ENCODE results near the gene BAIAP2. TPM values are rescaled to one million over a fixed set of nuclear protein-coding genes. Genes with fewer than 3 reads are reported as not detected.

Gene BAIAP2
- total RNA-seq (100 to 1,000 TPM in 2 of 5 donors, 10 to 100 TPM in 3; 21.1 to 263 (median 96.9) TPM), polyA plus RNA-seq (10 to 100 TPM; 37.5 to 66.1 (median 46.6) TPM)
- long read RNA-seq, donor 1 = 0 reads
- long read RNA-seq, donor 2, partial matches to known transcripts = 0 of 2 reads
- long read RNA-seq, donor 2, other reads (novel, unspliced or antisense) = 0 of 2 reads
- long read RNA-seq, donor 3, partial matches to known transcripts = 0 of 1 reads
- long read RNA-seq, donor 3, other reads (novel, unspliced or antisense) = 0 of 1 reads
- long read RNA-seq, donor 4, partial matches to known transcripts = 0 of 1 reads
- long read RNA-seq, donor 4, other reads (novel, unspliced or antisense) = 0 of 1 reads
- long read RNA-seq, donor 5, partial matches to known transcripts = 6 of 11 reads
- long read RNA-seq, donor 5, other reads (novel, unspliced or antisense) = 0 of 11 reads
- long read RNA-seq, donor 6, partial matches to known transcripts = 17 of 27 reads
- long read RNA-seq, donor 6, other reads (novel, unspliced or antisense) = 0 of 27 reads
- long read RNA-seq, donor 7, partial matches to known transcripts = 0 of 7 reads
- long read RNA-seq, donor 7, other reads (novel, unspliced or antisense) = 0 of 7 reads
- long read RNA-seq, donor 8, partial matches to known transcripts = 0 of 6 reads
- long read RNA-seq, donor 8, other reads (novel, unspliced or antisense) = 0 of 6 reads
- long read RNA-seq, donor 9, partial matches to known transcripts = 5 of 6 reads
- long read RNA-seq, donor 9, other reads (novel, unspliced or antisense) = 0 of 6 reads
- long read RNA-seq, donor 10 = 0 reads

GRCh38 chr17:81034779-81035520, at the start of gene BAIAP2:
BAIAP2 (plus strand) TSS chr17:81035151; CDS start chr17:81035255, 104 bp downstream.
- peaks cover 60 to 81% (median 72%) of the 10 kb centered on the region in 4 donors for H3K4me1 ChIP-seq
- intact Hi-C loops (cut with DNase I; ENCODE audit: low total_unique reads) = no loop called here

GRCh38 chr17:80986046-80986445, 48.9 kb upstream of the BAIAP2 start:
- no peak overlapping the region for H3K4me3 ChIP-seq
- 77 to 85% (median 82%) methylated on average over 7 of the region's 7 CpGs for WGBS, 5 donors
- H3K36me3 ChIP-seq = no peaks in the 10 kb centered on the region
- H3K27ac ChIP-seq = no peak overlapping the region
- peaks cover 14 to 42% (median 32%) of the 10 kb centered on the region in 4 donors for H3K4me1 ChIP-seq
- no peak for TF ChIP-seq POLR2AphosphoS5 (IDR thresholded peaks at IDR 0.05)
- TF ChIP-seq POLR2A (IDR thresholded peaks at IDR 0.05) = no peak
- TF ChIP-seq CTCF (IDR thresholded peaks at IDR 0.05) = no peak
- TF ChIP-seq EP300 (IDR thresholded peaks at IDR 0.05) = no peak
- intact Hi-C loops (cut with DNase I; ENCODE audit: low total_unique reads) = no loop called here
- H3K9me3 ChIP-seq = no peaks in the 10 kb centered on the region
- no peak for DNase-seq
- H3K27me3 ChIP-seq = peaks cover 0 to 14% (median 14%) of the 10 kb centered on the region in 3 donors

More at GRCh38 chr17:81034779-81035520, at the start of gene BAIAP2:
- TF ChIP-seq CTCF (IDR thresholded peaks at IDR 0.05) (no peak), POLR2A (IDR thresholded peaks at IDR 0.05) (peak in 2 of 4 donors; percentile 67 to 91), EP300 (IDR thresholded peaks at IDR 0.05) (no peak), POLR2AphosphoS5 (IDR thresholded peaks at IDR 0.05) (peak; percentile 89 to 100 (median 100))
- WGBS, 5 donors = 0 to 2% (median 1%) methylated on average over 10 to 91 of the region's 92 CpGs
- DNase-seq = peak; percentile 98
- Histone ChIP-seq H3K27ac (peak within 1 kb of the TSS; percentile 74 to 89 (median 82)), H3K9me3 (no peaks in the 10 kb centered on the region), H3K4me3 (peak within 1 kb of the TSS; percentile 71 to 80 (median 72)), H3K36me3 (peaks cover 0 to 25% (median 11%) of the 10 kb centered on the region in 4 donors), H3K27me3 (no peaks in the 10 kb centered on the region)

- Histone ChIP-seq H3K27me3 (peaks cover 0 to 5% (median 5%) of the 10 kb centered on the region in 3 donors), H3K36me3 (no peaks in the 10 kb centered on the region), H3K27ac (peak overlapping the region in 2 of 5 donors; percentile 23 to 34), H3K9me3 (no peaks in the 10 kb centered on the region), H3K4me3 (no peak overlapping the region), H3K4me1 (peaks cover 10 to 38% (median 26%) of the 10 kb centered on the region in 4 donors)
- DNase-seq = no peak
- TF ChIP-seq CTCF (IDR thresholded peaks at IDR 0.05) (no peak), POLR2AphosphoS5 (IDR thresholded peaks at IDR 0.05) (no peak), EP300 (IDR thresholded peaks at IDR 0.05) (no peak), POLR2A (IDR thresholded peaks at IDR 0.05) (no peak)
- intact Hi-C loops (cut with DNase I; ENCODE audit: low total_unique reads) = no loop called here
- WGBS, 5 donors = 62 to 76% (median 72%) methylated on average over 12 to 18 of the region's 18 CpGs
Measured at GRCh38 chr17:80986816-80987475, 48.0 kb upstream of the BAIAP2 start.
